CD4-positive, alpha-beta T cell (primary cell): Measurements from ENCODE around the gene PIGX. TPM values are rescaled to one million over a fixed set of nuclear protein-coding genes. Genes with fewer than 3 reads are reported as not detected.
A peak's percentile ranks its signal among the peaks of the same experiment; 100 is the strongest.

Experiments
- ATAC-seq: fragments of 200-7000 bp; cut with Tn5 transposase; one replicate; pipeline ENCODE4 v1.10.0; 2022; ENCODE audit warnings: mild to moderate bottlenecking; ENCODE audit not compliant: poor library complexity
- CTCF ChIA-PET: fragments of 350-600 bp; sonication (Branson Sonifier 250); formaldehyde crosslinking; loops from one replicate; lab custom pipeline; 2021; ENCODE audit warnings: antibody characterized with exemption, inconsistent platforms; lab: Charles Lee
- POLR2A ChIA-PET: fragments of 350-600 bp; sonication (Branson Sonifier 250); formaldehyde crosslinking; loops from one replicate; lab custom pipeline; 2021; ENCODE audit warnings: antibody characterized with exemption, inconsistent platforms; lab: Charles Lee
- DNase-seq, 14 experiments: peaks; one replicate each; pipeline ENCODE4 v3.0.0-alpha.2; 2013 to 2020; ENCODE audit warnings: mixed read lengths in 2 of 14
- H3K27ac ChIP-seq, 2 donors: one replicate each; pipeline versions ENCODE4 v1.5.1 to v1.7.0; 2013; ENCODE audit warnings: low read length in 2 of 2, low read depth in 1 of 2, mild to moderate bottlenecking in 1 of 2
- H3K27me3 ChIP-seq, 2 experiments: 1 replicate in 1 of 2; 2 replicates in 1 of 2; pipeline versions ENCODE4 v1.6.1 to v1.7.0; 2013; ENCODE audit warnings: low read length in 2 of 2, control low read depth in 1 of 2, mild to moderate bottlenecking in 1 of 2, moderate library complexity in 1 of 2; ENCODE audit not compliant: insufficient read depth in 2 of 2, control insufficient read depth in 1 of 2
- H3K36me3 ChIP-seq: one replicate; pipeline ENCODE4 v1.6.1; 2013; ENCODE audit warnings: low read length, control low read depth; ENCODE audit not compliant: insufficient read depth
- H3K4me1 ChIP-seq: one replicate; pipeline ENCODE4 v1.6.1; 2013; ENCODE audit warnings: low read length, control low read depth; ENCODE audit not compliant: insufficient read depth
- H3K4me3 ChIP-seq: one replicate; pipeline ENCODE4 v1.5.1; 2013; ENCODE audit warnings: mild to moderate bottlenecking, low read length, moderate library complexity
- H3K9me3 ChIP-seq, 2 experiments: 1 replicate in 1 of 2; 2 replicates in 1 of 2; pipeline versions ENCODE4 v1.6.1 to v1.7.0; 2013; ENCODE audit warnings: low read length in 2 of 2, mild to moderate bottlenecking in 2 of 2, control low read depth in 1 of 2, moderate library complexity in 1 of 2; ENCODE audit not compliant: control insufficient read depth in 1 of 2, insufficient read depth in 1 of 2
- H3K27ac Mint-ChIP-seq: one replicate; pipeline ENCODE4 v1.8.0; 2020; ENCODE audit warnings: mixed read lengths
- H3K27me3 Mint-ChIP-seq: one replicate; pipeline ENCODE4 v1.8.0; 2021; ENCODE audit warnings: mixed read lengths
- H3K36me3 Mint-ChIP-seq: one replicate; pipeline ENCODE4 v1.8.0; 2021; ENCODE audit warnings: low read depth, mixed read lengths
- H3K4me1 Mint-ChIP-seq: one replicate; pipeline ENCODE4 v1.8.0; 2021; ENCODE audit warnings: low read depth, mixed read lengths
- H3K4me3 Mint-ChIP-seq: one replicate; pipeline ENCODE4 v1.8.0; 2020; ENCODE audit warnings: mild to moderate bottlenecking, mixed read lengths
- H3K9me3 Mint-ChIP-seq: one replicate; pipeline ENCODE4 v1.8.0; 2020; ENCODE audit warnings: mixed read lengths
- intact Hi-C, 2 experiments: fragments of 100-400 bp; cut with DNase I in 1 of 2; cut with micrococcal nuclease in 1 of 2; formaldehyde crosslinking; loops; one replicate each; pipeline versions ENCODE4 v1.15.1 to v1.9.0; 2023 to 2025; cut with DNase I, micrococcal nuclease
- total RNA-seq, 174 experiments: library from RNA in 2 of 174; stranded (reverse) in 2 of 174; gene quantifications; one replicate each; pipeline ENCODE4 v1.2.3 and lab custom pipeline; 2021 to 2026
- TF ChIP-seq, protein P1 (sequence below): fragments of 200-600 bp; IDR thresholded peaks from one replicate; pipeline ENCODE4 v1.8.0; 2022; ENCODE audit warnings: antibody characterized with exemption, mild to moderate bottlenecking

The PIGX gene
- total RNA-seq, 2 experiments from 2014 or later, result 13.3 to 13.9 TPM

DNA sequence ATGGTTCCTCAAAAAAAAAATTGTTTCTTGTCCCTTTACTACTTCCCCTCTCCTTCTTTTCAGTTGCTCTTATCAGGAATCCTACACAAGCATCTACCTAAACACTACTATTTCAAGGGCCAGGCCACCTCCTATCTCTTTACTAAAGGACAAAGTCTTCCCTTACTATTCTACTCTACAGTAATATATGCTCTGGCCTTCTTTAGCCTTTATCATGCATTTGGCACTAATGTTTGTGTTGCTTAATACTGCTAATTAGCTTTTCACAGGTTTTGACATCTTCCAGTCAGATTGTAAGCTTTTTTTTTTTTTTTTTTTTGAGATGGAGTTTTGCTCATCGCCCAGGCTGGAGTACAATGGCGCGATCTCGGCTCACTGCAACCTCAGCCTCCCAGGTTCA, 5.4 kb upstream of the PIGX start:
- CTCF ChIA-PET, result interaction anchor here (0.7 to 1.5 kb wide), 3 partner anchors 13 to 97 kb away, joined by 3 to 6 read pairs (median 3); no protein-coding TSS in a partner anchor

DNA sequence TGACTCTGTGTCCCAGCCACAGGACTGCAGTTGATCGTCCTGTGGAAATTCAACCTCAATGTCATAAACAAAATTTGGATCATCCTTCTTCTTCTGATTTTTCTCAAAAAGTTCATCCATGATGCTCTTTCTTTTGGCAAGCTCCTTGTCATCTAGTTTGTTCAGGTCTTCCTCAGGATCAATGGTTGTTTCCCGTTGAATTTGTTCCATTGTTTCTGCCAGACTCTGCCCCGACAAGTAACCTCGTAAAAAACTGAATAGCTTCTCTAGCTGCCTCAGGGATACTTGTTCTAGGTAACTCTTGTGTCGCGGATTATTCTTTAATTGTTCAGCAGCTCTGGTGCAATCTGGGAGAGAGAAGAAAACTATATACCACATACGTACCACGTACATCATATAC, 4.6 kb upstream of the PIGX start:
- Mint-ChIP-seq H3K27ac (no peak overlapping the region), H3K36me3 (peaks cover 11% of the 10 kb centered on the region), H3K9me3 (no peaks in the 10 kb centered on the region), H3K4me3 (no peak overlapping the region), H3K4me1 (peaks cover 13% of the 10 kb centered on the region), H3K27me3 (no peaks in the 10 kb centered on the region)
- no peaks in the 10 kb centered on the region for H3K27me3 ChIP-seq
- H3K9me3 ChIP-seq, result no peaks in the 10 kb centered on the region
- H3K4me1 ChIP-seq, result peaks cover 13% of the 10 kb centered on the region
- H3K4me3 ChIP-seq, result no peak overlapping the region
- no peak overlapping the region for H3K27ac ChIP-seq
- TF ChIP-seq, protein P1, sequence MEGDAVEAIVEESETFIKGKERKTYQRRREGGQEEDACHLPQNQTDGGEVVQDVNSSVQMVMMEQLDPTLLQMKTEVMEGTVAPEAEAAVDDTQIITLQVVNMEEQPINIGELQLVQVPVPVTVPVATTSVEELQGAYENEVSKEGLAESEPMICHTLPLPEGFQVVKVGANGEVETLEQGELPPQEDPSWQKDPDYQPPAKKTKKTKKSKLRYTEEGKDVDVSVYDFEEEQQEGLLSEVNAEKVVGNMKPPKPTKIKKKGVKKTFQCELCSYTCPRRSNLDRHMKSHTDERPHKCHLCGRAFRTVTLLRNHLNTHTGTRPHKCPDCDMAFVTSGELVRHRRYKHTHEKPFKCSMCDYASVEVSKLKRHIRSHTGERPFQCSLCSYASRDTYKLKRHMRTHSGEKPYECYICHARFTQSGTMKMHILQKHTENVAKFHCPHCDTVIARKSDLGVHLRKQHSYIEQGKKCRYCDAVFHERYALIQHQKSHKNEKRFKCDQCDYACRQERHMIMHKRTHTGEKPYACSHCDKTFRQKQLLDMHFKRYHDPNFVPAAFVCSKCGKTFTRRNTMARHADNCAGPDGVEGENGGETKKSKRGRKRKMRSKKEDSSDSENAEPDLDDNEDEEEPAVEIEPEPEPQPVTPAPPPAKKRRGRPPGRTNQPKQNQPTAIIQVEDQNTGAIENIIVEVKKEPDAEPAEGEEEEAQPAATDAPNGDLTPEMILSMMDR, result no peak
- intact Hi-C loops, result no loop called here
- H3K36me3 ChIP-seq, result no peaks in the 10 kb centered on the region
- DNase-seq (no peak), ATAC-seq (no peak)
- POLR2A ChIA-PET, result interaction anchor here (0.8 to 1.0 kb wide), 3 partner anchors 32 to 221 kb away, joined by 3 read pairs; partner anchors contain the start of gene PAK2
- CTCF ChIA-PET, result interaction anchor here (0.9 to 1.5 kb wide), 6 partner anchors 8 to 234 kb away, joined by 3 to 6 read pairs (median 3); no protein-coding TSS in a partner anchor

More for the DNA sequence above, 5.4 kb upstream of the PIGX start:
- no peaks in the 10 kb centered on the region for H3K27me3 Mint-ChIP-seq
- H3K4me3 Mint-ChIP-seq, result no peak overlapping the region
- intact Hi-C loops, result no loop called here
- Histone ChIP-seq H3K36me3 (no peaks in the 10 kb centered on the region), H3K4me3 (no peak overlapping the region), H3K9me3 (no peaks in the 10 kb centered on the region), H3K27me3 (no peaks in the 10 kb centered on the region), H3K27ac (no peak overlapping the region), H3K4me1 (peaks cover 12% of the 10 kb centered on the region)
- ATAC-seq (no peak), DNase-seq (no peak)
- no peak overlapping the region for H3K27ac Mint-ChIP-seq
- TF ChIP-seq, protein P1, result no peak
- H3K4me1 Mint-ChIP-seq, result peaks cover 11% of the 10 kb centered on the region
- no peaks in the 10 kb centered on the region for H3K9me3 Mint-ChIP-seq
- POLR2A ChIA-PET, result interaction anchor here (0.8 kb wide), 1 partner anchor 34 kb away, joined by 3 read pairs; no protein-coding TSS in a partner anchor
- peaks cover 8% of the 10 kb centered on the region for H3K36me3 Mint-ChIP-seq

DNA sequence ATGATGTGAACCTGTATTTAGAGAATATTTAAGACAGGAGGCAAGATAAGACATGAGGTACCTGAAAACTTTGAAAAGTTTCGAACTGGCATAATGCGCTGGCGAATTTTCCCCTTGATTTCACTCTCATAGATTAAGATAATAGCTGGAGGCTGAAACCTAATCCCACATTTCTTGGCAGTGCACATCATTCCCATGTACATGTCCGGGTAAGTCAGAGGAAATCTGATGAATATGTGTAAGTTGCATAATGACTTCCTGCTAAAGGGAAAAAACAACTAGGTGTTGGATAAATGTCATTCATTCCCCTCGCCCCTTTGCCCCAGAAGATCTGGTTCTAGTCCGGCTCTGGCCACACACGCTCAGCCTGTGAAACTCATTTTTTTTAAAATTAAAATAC, 3.7 kb upstream of the PIGX start:
- ATAC-seq (no peak), DNase-seq (no peak)
- Histone ChIP-seq H3K4me1 (peaks cover 22% of the 10 kb centered on the region), H3K27me3 (no peaks in the 10 kb centered on the region), H3K4me3 (no peak overlapping the region), H3K9me3 (no peaks in the 10 kb centered on the region), H3K27ac (no peak overlapping the region), H3K36me3 (no peaks in the 10 kb centered on the region)
- Mint-ChIP-seq H3K27ac (peak overlapping the region; percentile 40), H3K4me1 (peaks cover 21% of the 10 kb centered on the region), H3K4me3 (no peak overlapping the region), H3K27me3 (no peaks in the 10 kb centered on the region), H3K36me3 (peaks cover 11% of the 10 kb centered on the region), H3K9me3 (no peaks in the 10 kb centered on the region)
- CTCF ChIA-PET, result interaction anchor here (0.6 to 1.5 kb wide), 5 partner anchors 9 to 235 kb away, joined by 3 to 4 read pairs (median 3); no protein-coding TSS in a partner anchor
- POLR2A ChIA-PET, result interaction anchor here (1.0 kb wide), 1 partner anchor 31 kb away, joined by 3 read pairs; the partner anchor contains the start of gene PAK2
- intact Hi-C loops, result no loop called here
- TF ChIP-seq, protein P1, result no peak
